ENCODE measurements around the gene EIF4EBP2.

DNA sequence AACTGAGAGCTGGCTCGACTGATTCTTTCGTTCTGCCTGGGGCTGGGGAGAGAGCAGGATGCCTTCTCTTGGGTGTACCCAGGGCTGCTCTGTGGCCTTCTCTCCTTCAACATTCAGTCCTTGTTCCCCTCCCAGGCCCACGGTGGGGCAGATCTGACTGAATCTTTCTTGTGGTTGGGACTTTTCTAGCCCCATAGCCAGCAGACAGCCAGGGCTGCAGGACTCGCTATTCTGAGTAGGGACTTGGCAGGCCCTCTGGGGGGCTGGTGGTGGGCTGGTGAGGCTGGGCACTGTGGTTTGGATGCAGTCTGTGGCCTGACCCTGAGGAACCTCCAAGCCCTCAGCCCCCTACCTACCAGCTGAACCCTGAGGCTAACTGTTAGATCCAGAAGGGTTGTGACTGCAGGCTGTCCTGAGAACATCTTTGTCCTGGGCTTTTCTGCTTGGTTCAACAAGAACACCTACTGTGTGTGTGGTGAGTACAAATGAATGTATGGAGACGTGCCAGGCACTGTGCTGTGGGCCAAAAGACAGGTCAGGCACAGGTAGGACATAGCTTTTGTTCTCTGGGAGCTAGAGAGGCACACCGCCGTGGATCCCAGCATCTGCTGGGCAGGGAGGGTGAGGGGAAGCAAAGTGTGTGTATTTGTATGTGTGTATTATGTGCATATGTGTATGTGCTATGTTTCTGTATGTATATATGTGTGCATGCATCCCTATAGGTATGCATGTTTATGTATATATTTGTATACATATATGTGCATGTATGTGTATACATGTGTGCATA lies 72.5 kb downstream of the EIF4EBP2 start:
- TF ChIP-seq, protein P1, sequence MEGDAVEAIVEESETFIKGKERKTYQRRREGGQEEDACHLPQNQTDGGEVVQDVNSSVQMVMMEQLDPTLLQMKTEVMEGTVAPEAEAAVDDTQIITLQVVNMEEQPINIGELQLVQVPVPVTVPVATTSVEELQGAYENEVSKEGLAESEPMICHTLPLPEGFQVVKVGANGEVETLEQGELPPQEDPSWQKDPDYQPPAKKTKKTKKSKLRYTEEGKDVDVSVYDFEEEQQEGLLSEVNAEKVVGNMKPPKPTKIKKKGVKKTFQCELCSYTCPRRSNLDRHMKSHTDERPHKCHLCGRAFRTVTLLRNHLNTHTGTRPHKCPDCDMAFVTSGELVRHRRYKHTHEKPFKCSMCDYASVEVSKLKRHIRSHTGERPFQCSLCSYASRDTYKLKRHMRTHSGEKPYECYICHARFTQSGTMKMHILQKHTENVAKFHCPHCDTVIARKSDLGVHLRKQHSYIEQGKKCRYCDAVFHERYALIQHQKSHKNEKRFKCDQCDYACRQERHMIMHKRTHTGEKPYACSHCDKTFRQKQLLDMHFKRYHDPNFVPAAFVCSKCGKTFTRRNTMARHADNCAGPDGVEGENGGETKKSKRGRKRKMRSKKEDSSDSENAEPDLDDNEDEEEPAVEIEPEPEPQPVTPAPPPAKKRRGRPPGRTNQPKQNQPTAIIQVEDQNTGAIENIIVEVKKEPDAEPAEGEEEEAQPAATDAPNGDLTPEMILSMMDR (conservative IDR thresholded peaks at IDR 0.05; ENCODE audit: low read depth, low read length) = no peak
- no peak for TF ChIP-seq EZH2 (IDR thresholded peaks at IDR 0.05; ENCODE audit: borderline replicate concordance, low read depth, low read length, poor library complexity, severe bottlenecking)

All from A673 (cell line).